Activated CD4-positive, alpha-beta T cell treated with anti-CD3 and anti-CD28 coated beads, Interleukin-10, Interleukin-2, amounts not matched to agents 100 ng/mL and 50 ng/mL, durations not matched to agents 16 hours and 8 hours (primary cell): Measurements from ENCODE around the gene SERGEF.

Experiments used
- DNase-seq: peaks from one replicate; pipeline ENCODE4 v3.0.0-alpha.2; 2020

The SERGEF gene

GRCh38 chr11:18012906-18013781, at the start of gene SERGEF:
Gene SERGEF (minus strand): TSS chr11:18013047. CDS start chr11:18013010, 37 bp downstream.
- DNase-seq = peak; percentile 96

DNA sequence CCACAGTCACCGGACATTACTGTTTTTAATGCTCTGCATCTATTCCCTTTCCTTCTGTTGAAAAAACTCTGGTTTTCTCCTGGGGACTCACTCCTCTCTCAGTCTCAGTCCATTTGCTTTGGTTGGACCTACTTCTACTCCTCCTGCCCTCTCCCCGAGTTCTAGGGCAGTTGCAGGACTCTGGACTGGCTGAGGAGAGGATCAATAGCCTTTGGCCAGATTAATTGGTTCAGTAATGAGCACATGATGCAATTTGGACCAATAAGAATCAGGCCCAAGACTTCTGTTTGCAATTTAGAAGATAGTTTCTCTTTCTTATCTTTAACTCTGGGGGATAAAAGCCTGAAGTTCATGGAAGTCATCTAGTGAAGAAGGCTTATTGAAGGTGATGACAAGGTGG, 48.5 kb upstream of the SERGEF start:
- no peak for DNase-seq

DNA sequence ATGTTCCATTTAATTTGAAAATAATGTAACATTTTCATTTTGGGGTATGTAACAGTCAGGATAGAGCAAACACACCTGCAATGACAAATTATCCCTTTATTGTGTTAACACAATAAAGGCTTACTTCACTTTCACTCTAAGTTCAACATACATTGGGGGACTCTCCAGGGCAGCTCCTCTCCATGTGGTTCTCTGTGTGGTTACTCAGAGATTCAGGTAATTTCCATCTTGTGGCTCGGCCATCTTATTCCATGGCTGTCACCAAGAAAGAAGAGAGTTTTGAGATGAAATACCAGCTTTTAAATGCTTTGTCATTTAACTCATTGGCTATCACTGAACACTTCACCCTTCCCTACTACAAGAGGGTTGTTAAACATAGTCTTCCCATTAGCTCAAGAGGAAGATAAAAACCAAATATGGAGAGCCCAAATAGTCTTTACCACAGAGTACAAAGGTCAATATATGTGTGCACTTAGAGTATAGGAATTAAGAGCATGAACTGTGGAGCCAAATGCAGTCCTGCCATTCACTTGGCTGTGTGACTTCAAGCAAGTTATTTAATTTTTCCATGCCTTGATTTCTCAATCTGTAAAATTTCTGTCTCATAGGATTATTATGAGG, 43.8 kb upstream of the SERGEF start:
- DNase-seq = no peak

DNA sequence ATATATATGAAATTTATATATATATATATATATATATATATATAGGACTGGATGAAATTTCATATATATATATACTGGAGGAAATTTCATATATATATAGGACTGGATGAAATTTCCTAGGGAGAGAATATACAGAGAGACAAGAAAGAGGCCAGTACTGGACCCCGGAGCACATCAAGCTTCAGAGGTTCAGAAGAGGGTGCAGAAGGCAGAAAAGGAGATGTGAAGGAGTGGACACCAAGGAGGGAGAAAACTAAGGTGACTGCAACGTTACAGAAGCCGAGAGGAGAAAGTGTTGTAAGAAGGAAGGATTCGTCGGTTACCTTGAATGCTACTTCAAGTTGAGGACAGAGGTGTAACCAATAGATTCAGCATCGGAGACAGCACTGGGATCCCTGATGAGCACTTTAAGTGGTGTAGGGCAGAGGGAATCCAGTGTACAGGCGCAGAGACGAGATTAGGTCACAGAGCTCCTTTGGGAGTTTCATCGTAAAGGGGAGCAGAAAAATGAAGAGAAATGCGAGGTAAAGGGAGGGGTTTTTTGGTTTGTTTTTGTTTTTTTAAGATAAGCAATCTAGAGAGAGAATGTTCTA, 41.8 kb upstream of the SERGEF start:
- no peak for DNase-seq

- DNase-seq = no peak
These were observed 38.0 kb upstream of the SERGEF start for GRCh38 chr11:18050848-18051247.

DNA sequence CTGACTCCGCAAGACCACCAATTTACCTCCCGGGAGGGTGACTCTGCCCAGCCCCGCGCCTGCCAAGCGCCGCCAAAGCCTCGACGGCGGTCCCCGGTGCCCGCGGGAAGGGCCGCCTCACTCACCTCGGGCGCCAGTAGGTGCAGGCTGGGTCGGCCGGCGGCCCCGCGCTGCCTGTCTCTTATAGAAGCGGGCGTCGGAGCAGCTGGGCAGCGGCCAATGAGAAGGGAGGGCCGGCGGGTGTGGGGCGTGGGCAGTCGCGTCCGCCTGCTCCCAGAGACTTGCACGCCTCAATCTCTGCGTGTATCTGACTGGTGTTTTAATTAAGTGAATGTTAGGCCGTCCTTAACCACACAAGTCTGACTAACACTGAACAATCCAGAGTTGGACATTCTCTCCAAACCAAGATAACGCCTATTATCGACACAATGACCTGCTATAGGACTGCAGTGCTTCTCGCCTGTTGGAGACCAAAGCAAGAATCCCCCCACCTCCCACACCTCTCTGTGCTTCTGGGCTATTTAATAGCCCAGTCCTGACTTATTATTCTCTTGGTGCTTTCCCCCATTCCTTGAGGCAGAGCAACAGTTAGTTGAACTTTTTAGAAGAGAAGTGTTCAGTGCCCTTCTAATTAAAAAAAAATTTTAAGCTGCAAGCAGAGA, 33.4 kb upstream of the SERGEF start, which contains the start of gene TPH1:
Gene TPH1 (minus strand): TSS at position 154 of the 662 bp plus-strand sequence. CDS start 5,507 bp downstream, outside the sequence.
- no peak for DNase-seq

- no peak for DNase-seq
These were observed 23.6 kb upstream of the SERGEF start for GRCh38 chr11:18036456-18036855.

DNA sequence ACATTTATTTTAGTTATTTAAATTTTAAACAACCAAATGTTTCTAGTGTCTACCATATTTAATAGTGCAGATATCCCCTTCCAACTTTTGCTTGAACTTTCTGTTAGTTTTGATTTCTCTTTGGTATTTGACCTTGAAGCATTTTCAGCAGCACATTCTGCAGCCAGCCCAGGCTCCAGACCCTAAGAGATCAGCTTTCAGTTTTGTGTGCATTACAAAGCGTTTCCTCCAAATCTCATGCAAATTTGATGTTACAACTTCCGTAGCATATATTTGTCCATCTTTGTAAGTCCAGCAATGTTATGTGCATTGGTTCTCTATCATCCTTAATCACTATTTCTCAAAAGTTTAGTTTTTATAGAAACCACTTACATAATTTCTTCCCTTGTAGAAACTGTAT, 14.6 kb upstream of the SERGEF start:
- DNase-seq = no peak

DNA sequence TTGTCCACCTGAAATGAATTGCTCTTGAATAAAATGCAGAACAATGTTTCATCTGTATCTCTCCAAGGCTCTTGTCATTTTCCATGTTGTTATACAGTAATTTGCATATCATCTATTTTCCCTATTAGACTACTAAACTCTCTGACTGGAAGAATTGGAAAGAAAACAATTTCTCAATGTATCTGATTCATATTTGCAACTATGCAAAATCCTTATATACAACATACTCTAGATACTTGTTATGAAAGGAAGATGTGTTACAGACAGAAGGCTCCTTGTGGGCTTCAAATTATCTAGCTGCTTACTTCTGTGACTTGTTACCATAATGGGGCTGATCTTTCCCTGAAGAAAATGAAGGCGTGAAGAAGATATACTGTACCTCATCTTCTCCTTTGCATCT, 9.6 kb upstream of the SERGEF start:
- no peak for DNase-seq

DNA sequence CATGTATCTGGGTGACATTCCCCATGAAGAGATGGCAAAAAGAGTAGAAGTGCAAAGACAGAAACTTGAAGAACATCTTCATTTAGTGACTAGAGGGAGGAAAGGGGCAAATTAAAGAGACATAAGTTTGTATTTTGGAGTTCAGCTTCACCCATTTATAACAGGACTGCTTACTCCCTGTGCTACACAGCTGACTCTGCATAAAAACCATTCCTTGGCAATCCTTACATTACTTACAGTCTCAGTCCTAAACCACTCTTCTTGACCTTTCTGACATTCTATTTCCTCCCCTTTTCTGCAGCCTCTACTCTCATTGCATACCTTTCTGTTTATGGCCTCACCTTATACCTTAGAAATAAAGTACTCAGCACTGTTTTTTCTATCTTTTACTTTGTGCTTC, 6.8 kb upstream of the SERGEF start:
- DNase-seq = no peak

- DNase-seq = no peak
These were observed 3.9 kb upstream of the SERGEF start for GRCh38 chr11:18016789-18017188.

- DNase-seq = no peak
These were observed 2.0 kb upstream of the SERGEF start for GRCh38 chr11:18014876-18015275.

- DNase-seq = no peak
These were observed 1.1 kb upstream of the SERGEF start for GRCh38 chr11:18013790-18014507.

DNA sequence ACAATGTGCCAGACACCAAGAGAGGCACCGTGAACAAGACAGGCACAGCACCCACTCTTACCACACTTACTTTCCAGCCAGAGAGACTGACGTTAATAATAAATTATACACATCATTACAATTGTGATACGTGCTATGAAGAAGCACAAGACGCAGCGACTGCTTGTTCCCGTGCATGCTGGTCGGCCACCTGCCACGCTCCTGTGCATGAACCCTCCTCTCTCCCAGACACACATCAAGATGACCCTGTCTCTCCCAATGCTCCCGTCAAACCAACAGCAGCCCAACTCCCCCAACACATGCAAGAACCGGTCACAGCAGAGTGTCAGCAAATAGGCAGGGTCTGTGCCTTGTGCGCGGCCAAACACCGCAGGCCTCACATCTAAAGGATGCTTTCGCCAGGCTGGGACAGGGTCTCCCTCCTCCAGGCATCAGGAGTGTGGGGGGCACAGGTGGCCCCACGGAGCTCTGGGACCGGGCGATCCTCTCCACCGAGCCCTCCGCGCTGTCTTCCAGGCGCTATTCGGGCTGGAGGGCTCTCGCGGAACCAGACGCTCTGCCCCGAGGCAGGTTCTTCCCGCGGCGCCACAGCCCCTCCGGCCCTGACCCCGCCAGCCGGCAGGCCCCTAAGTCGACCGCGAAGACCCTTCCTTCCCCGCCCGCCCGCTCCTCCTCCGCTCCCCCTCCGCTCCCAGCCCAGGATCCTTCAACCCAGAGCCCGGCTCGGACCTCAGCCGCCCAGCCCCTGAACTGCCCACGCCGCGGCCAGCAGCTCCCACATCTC, 533 bp downstream of the SERGEF start:
- DNase-seq = no peak

GRCh38 chr11:18011633-18012032, 1.2 kb downstream of the SERGEF start:
- no peak for DNase-seq

DNA sequence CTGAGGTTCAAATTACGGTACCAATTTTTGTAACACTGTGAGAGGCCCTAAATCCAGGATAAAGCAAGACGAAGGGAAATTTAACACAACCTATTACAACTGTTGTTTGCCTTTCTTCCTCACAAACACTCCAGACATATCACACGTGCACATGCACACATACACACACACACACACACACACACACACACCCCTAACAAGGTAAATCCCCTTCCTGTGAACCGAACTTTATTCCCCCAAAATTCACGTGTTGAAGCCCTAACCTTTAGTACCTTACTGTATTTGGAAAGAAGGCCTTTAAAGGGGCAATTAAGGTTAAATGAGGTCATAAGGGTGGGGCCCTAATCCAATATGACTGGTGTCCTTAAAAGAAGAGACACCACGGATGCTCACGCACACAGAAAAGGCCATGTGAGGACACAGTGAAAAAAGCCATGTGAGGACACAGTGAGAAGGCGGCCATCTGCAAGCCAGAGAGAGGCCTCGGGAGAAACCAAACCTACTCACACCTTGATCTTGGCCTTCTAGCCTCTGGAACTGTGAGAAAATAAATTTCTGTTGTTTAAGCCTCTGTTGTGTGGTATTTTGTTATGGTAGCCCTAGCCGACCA, 1.8 kb downstream of the SERGEF start:
- DNase-seq = no peak

DNA sequence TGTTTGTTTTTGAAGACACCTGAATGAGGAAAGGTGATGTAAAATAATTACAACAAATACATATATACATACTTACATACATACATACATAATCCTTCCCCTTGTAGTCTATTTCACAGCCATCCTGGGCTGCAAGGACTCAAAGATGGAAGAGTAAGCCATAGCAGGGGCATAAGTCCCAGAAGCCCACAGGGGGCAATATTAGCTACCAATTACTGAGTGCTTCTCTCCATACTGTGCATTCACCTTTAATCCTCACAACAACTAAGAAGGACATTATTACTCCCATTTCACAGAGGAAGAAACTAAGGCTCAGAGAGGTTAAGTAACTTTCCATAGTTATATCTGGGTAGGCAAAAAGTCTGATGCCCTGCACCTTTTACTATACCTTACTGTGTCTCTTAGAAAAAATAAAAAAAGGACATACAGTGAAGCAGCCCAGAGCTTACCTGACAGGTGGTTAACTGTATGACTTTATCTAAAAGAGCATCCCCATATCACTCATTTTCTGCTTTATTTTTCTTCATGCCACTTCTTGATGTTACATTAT, 2.7 kb downstream of the SERGEF start:
- no peak for DNase-seq

GRCh38 chr11:18005376-18006129, 7.3 kb downstream of the SERGEF start:
- DNase-seq = no peak

DNA sequence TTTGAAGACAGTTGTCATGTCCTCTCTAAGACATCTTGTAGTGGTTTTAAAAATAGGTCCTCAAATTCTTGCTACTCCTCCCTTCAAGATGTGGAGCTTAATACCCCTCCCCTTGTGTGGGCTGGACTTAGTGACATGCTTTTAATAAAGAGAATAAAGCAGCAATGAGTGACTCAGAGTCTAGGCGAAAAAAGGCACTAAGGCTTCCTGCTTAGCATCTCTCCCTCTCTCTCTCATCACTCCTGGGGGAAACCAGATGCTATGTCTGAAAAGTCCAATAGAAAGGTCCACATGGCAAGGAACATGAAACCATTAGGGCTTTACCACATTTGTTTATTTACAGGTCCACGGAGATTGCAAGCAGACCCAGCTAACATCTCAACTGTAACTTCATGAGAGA, 11.7 kb downstream of the SERGEF start:
- DNase-seq = no peak

- DNase-seq = no peak
These were observed 12.1 kb downstream of the SERGEF start for GRCh38 chr11:18000760-18001159.
